HEK293 (cell line): ENCODE data around the gene ARHGEF40.

Experiments
- CTCF ChIA-PET: fragments of 350-600 bp; formaldehyde crosslinking; extraction: SDS; loops from one replicate; lab custom pipeline; 2021; ENCODE audit warnings: antibody characterized with exemption; lab: Yijun Ruan, JAX
- POLR2A ChIA-PET: fragments of 300-600 bp; formaldehyde crosslinking; extraction: SDS; loops from one replicate; lab custom pipeline; 2020; ENCODE audit warnings: antibody characterized with exemption, inconsistent platforms; lab: Yijun Ruan, JAX
- H3K27ac ChIP-seq: fragments of 200-500 bp; sonication (Bioruptor generic); 2 replicates; pipeline ENCODE4 v1.5.1; 2014; ENCODE audit warnings: low read depth, low read length, control low read depth, inconsistent platforms; ENCODE audit errors: extremely low read depth
- H3K36me3 ChIP-seq, 2 experiments: fragments of 200-500 bp in 1 of 2; sonication (Bioruptor generic) in 1 of 2; 1 replicate in 1 of 2; 2 replicates in 1 of 2; pipeline ENCODE4 v1.5.1; 2014 to 2017; ENCODE audit warnings: inconsistent platforms in 2 of 2, low read length in 2 of 2; ENCODE audit not compliant: control insufficient read depth in 2 of 2, insufficient read depth in 1 of 2
- H3K4me1 ChIP-seq: fragments of 200-500 bp; sonication (Bioruptor generic); 2 replicates; pipeline ENCODE4 v1.5.1; 2014; ENCODE audit warnings: mild to moderate bottlenecking, low read length, inconsistent platforms; ENCODE audit not compliant: control insufficient read depth, insufficient read depth
- H3K4me3 ChIP-seq: 2 replicates; pipeline ENCODE4 v1.5.1; 2011; ENCODE audit warnings: low read depth, mild to moderate bottlenecking, control low read depth, low read length, moderate library complexity
- H3K9me3 ChIP-seq: fragments of 200-500 bp; sonication (Bioruptor generic); 2 replicates; pipeline ENCODE4 v1.5.1; 2014; ENCODE audit warnings: low read depth, low read length, inconsistent platforms; ENCODE audit not compliant: control insufficient read depth, insufficient read depth
- BCL11A ChIP-seq: fragments of 450-650 bp; formaldehyde crosslinking; IDR thresholded peaks from 2 replicates; pipeline ENCODE4 v1.5.1; 2016; ENCODE audit warnings: low read depth, missing biosample characterization, missing genetic modification characterization
- BCL11B ChIP-seq: fragments of 450-650 bp; formaldehyde crosslinking; IDR thresholded peaks from 2 replicates; pipeline ENCODE4 v1.5.1; 2016; ENCODE audit warnings: low read depth, missing biosample characterization, missing genetic modification characterization
- MYNN ChIP-seq: fragments of 450-650 bp; formaldehyde crosslinking; IDR thresholded peaks from 2 replicates; pipeline ENCODE4 v1.5.1; 2016; ENCODE audit warnings: missing biosample characterization, missing genetic modification characterization, borderline replicate concordance
- SALL2 ChIP-seq: fragments of 450-650 bp; formaldehyde crosslinking; IDR thresholded peaks from 2 replicates; pipeline ENCODE4 v1.5.0; 2017; ENCODE audit warnings: missing biosample characterization, mild to moderate bottlenecking, missing genetic modification characterization, borderline replicate concordance
- SETDB1 ChIP-seq: IDR thresholded peaks from one replicate; pipeline ENCODE4 v1.6.1; 2017; ENCODE audit warnings: mild to moderate bottlenecking, low read length, moderate library complexity, mixed read lengths; ENCODE audit not compliant: insufficient read length
- ZFP37 ChIP-seq: fragments of 450-650 bp; formaldehyde crosslinking; IDR thresholded peaks from 2 replicates; pipeline ENCODE4 v1.5.1; 2016; ENCODE audit warnings: missing biosample characterization, missing genetic modification characterization
- ZNF16 ChIP-seq: fragments of 450-650 bp; formaldehyde crosslinking; IDR thresholded peaks from 2 replicates; pipeline ENCODE4 v1.5.1; 2016; ENCODE audit warnings: low read depth, missing biosample characterization, missing genetic modification characterization
- ZNF169 ChIP-seq: fragments of 450-650 bp; formaldehyde crosslinking; IDR thresholded peaks from 2 replicates; pipeline ENCODE4 v1.5.1; 2016; ENCODE audit warnings: missing biosample characterization, missing genetic modification characterization
- ZNF239 ChIP-seq: fragments of 450-650 bp; formaldehyde crosslinking; IDR thresholded peaks from 2 replicates; pipeline ENCODE4 v1.5.1; 2016; ENCODE audit warnings: missing biosample characterization, missing genetic modification characterization
- ZNF248 ChIP-seq: fragments of 450-650 bp; formaldehyde crosslinking; IDR thresholded peaks from 2 replicates; pipeline ENCODE4 v1.5.1; 2017; ENCODE audit warnings: missing biosample characterization, missing genetic modification characterization
- ZNF560 ChIP-seq: fragments of 450-650 bp; formaldehyde crosslinking; IDR thresholded peaks from 2 replicates; pipeline ENCODE4 v1.5.1; 2017; ENCODE audit warnings: missing biosample characterization, missing genetic modification characterization, borderline replicate concordance
- ZNF596 ChIP-seq: fragments of 450-650 bp; IDR thresholded peaks from 2 replicates; pipeline ENCODE4 v1.5.0; 2018; ENCODE audit warnings: missing biosample characterization, mild to moderate bottlenecking, missing genetic modification characterization, moderate library complexity
- ZNF624 ChIP-seq: fragments of 450-650 bp; formaldehyde crosslinking; IDR thresholded peaks from 2 replicates; pipeline ENCODE4 v1.5.1; 2017; ENCODE audit warnings: missing biosample characterization, missing genetic modification characterization
- ZNF664 ChIP-seq: fragments of 450-650 bp; formaldehyde crosslinking; IDR thresholded peaks from 2 replicates; pipeline ENCODE4 v1.5.1; 2016; ENCODE audit warnings: missing biosample characterization, missing genetic modification characterization
- ZNF677 ChIP-seq: fragments of 450-650 bp; IDR thresholded peaks from 2 replicates; pipeline ENCODE4 v1.5.0; 2018; ENCODE audit warnings: missing biosample characterization, mild to moderate bottlenecking, missing genetic modification characterization, moderate library complexity
- TF ChIP-seq, protein P1 (sequence below): fragments of 450-650 bp; formaldehyde crosslinking; IDR thresholded peaks from 2 replicates; pipeline ENCODE4 v1.5.1; 2016; ENCODE audit warnings: missing biosample characterization, missing genetic modification characterization, borderline replicate concordance
- TF ChIP-seq, protein P2 (sequence below): fragments of 450-650 bp; formaldehyde crosslinking; IDR thresholded peaks from 2 replicates; pipeline ENCODE4 v1.5.1; 2016; ENCODE audit warnings: missing biosample characterization, missing genetic modification characterization, borderline replicate concordance

ARHGEF40 gene

DNA sequence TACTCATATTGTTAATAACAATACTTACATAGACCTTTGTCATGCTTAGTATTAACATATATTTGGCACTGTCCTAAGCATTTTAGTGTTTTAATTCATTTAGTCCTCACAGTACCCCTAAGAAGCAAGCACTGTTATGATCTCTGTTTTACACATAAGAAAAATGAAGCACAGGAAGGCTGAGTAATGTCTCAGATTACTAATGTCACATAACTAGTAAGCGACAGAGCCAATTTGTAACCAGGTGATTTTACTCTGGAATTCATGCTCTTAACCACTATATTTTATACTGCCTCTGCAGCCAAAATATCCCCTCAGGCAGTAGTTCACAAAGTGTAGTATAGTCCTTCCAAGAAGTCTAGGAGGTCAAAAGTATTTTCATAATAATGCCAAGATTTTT lies 51.0 kb downstream of the ARHGEF40 start (continued):
- TF ChIP-seq ZNF169 (tag by site-specific recombination), result no peak

DNA sequence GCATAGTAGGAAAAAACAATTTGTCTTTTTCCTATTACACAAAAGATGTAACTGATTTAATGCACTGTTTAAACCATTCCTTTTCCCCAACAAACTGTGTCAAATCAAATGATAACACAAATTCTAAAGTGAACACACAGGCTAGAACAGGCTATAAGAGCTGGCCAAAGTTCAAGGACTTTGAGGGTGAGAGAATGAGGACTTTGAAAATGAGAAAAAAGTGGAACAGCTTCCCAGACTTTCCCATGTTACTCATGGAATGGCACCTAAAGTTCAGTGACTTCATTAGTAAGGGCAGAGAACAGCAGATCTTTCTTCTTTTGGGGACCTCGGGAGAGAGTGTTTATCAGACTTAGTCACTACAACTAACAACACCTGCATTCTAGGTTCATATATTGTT lies 53.3 kb downstream of the ARHGEF40 start:
- H3K4me3 ChIP-seq, result no peak overlapping the region

DNA sequence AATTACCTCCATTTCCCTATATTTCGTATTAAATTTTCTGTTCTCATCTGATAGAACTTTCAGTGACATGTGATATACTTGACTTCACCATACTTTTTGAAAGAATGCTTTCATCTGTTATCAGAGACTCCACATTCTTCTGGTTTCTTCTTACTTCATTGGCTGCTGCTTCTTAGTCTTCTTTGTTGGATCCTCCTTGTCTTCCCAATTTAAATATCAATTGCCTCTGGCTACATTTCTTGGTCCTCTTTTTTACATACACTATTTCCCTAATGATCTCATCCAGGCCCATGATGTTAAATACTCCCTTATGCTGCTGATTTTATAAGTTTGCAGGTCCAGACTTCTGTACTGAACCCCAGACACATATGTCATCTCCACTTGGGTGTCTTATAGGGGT lies 63.8 kb downstream of the ARHGEF40 start:
- POLR2A ChIA-PET, result interaction anchor here (0.7 kb wide), 1 partner anchor 21 kb away, joined by 5 read pairs; no protein-coding TSS in a partner anchor

More for the DNA sequence above, 53.3 kb downstream of the ARHGEF40 start:
- H3K36me3 ChIP-seq, result no peaks in the 10 kb centered on the region; a peak in 1 of 3 replicates
- no peaks in the 10 kb centered on the region for H3K9me3 ChIP-seq
- ChIA-PET POLR2A (no interaction called here), CTCF (interaction anchor here (0.6 to 3.0 kb wide), 10 partner anchors 9 to 677 kb away, joined by 3 to 11 read pairs (median 4); partner anchors contain the start of gene SALL2)
- H3K27ac ChIP-seq, result no peak overlapping the region
- no peaks in the 10 kb centered on the region for H3K4me1 ChIP-seq
- TF ChIP-seq ZNF624 (tag by site-specific recombination) (no peak), BCL11A (tag by site-specific recombination) (no peak), ZFP37 (tag by site-specific recombination) (no peak), ZNF16 (no peak), ZNF664 (tag by site-specific recombination) (no peak), BCL11B (tag by site-specific recombination) (no peak), ZNF677 (tag by site-specific recombination) (no peak), ZNF596 (tag by site-specific recombination) (no peak), ZNF248 (tag by site-specific recombination) (no peak), SALL2 (no peak), MYNN (no peak)
- TF ChIP-seq, protein P1, sequence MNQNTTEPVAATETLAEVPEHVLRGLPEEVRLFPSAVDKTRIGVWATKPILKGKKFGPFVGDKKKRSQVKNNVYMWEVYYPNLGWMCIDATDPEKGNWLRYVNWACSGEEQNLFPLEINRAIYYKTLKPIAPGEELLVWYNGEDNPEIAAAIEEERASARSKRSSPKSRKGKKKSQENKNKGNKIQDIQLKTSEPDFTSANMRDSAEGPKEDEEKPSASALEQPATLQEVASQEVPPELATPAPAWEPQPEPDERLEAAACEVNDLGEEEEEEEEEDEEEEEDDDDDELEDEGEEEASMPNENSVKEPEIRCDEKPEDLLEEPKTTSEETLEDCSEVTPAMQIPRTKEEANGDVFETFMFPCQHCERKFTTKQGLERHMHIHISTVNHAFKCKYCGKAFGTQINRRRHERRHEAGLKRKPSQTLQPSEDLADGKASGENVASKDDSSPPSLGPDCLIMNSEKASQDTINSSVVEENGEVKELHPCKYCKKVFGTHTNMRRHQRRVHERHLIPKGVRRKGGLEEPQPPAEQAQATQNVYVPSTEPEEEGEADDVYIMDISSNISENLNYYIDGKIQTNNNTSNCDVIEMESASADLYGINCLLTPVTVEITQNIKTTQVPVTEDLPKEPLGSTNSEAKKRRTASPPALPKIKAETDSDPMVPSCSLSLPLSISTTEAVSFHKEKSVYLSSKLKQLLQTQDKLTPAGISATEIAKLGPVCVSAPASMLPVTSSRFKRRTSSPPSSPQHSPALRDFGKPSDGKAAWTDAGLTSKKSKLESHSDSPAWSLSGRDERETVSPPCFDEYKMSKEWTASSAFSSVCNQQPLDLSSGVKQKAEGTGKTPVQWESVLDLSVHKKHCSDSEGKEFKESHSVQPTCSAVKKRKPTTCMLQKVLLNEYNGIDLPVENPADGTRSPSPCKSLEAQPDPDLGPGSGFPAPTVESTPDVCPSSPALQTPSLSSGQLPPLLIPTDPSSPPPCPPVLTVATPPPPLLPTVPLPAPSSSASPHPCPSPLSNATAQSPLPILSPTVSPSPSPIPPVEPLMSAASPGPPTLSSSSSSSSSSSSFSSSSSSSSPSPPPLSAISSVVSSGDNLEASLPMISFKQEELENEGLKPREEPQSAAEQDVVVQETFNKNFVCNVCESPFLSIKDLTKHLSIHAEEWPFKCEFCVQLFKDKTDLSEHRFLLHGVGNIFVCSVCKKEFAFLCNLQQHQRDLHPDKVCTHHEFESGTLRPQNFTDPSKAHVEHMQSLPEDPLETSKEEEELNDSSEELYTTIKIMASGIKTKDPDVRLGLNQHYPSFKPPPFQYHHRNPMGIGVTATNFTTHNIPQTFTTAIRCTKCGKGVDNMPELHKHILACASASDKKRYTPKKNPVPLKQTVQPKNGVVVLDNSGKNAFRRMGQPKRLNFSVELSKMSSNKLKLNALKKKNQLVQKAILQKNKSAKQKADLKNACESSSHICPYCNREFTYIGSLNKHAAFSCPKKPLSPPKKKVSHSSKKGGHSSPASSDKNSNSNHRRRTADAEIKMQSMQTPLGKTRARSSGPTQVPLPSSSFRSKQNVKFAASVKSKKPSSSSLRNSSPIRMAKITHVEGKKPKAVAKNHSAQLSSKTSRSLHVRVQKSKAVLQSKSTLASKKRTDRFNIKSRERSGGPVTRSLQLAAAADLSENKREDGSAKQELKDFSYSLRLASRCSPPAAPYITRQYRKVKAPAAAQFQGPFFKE (tag by site-specific recombination), result no peak
- TF ChIP-seq, protein P2, sequence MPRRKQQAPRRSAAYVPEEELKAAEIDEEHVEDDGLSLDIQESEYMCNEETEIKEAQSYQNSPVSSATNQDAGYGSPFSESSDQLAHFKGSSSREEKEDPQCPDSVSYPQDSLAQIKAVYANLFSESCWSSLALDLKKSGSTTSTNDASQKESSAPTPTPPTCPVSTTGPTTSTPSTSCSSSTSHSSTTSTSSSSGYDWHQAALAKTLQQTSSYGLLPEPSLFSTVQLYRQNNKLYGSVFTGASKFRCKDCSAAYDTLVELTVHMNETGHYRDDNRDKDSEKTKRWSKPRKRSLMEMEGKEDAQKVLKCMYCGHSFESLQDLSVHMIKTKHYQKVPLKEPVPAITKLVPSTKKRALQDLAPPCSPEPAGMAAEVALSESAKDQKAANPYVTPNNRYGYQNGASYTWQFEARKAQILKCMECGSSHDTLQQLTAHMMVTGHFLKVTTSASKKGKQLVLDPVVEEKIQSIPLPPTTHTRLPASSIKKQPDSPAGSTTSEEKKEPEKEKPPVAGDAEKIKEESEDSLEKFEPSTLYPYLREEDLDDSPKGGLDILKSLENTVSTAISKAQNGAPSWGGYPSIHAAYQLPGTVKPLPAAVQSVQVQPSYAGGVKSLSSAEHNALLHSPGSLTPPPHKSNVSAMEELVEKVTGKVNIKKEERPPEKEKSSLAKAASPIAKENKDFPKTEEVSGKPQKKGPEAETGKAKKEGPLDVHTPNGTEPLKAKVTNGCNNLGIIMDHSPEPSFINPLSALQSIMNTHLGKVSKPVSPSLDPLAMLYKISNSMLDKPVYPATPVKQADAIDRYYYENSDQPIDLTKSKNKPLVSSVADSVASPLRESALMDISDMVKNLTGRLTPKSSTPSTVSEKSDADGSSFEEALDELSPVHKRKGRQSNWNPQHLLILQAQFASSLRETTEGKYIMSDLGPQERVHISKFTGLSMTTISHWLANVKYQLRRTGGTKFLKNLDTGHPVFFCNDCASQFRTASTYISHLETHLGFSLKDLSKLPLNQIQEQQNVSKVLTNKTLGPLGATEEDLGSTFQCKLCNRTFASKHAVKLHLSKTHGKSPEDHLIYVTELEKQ (tag by site-specific recombination), result no peak
- TF ChIP-seq, all 188 proteins: peak for 0

More for the DNA sequence above, 63.8 kb downstream of the ARHGEF40 start:
- Histone ChIP-seq H3K9me3 (no peaks in the 10 kb centered on the region), H3K4me1 (no peaks in the 10 kb centered on the region), H3K27ac (no peak overlapping the region), H3K4me3 (no peak overlapping the region), H3K36me3 (no peaks in the 10 kb centered on the region)
- CTCF ChIA-PET, result interaction anchor here (0.7 to 3.5 kb wide), 3 partner anchors 11 to 260 kb away, joined by 3 to 17 read pairs (median 3); no protein-coding TSS in a partner anchor
- TF ChIP-seq ZNF560 (tag by site-specific recombination), result no peak
- no peak for TF ChIP-seq SETDB1
- TF ChIP-seq ZNF239, result no peak
